ENCODE results near the gene MAPK14. TPM values are rescaled to one million over a fixed set of nuclear protein-coding genes. Genes with fewer than 3 reads are reported as not detected.

The MAPK14 gene
- total RNA-seq, 4 donors from 2014 or later, result 62.0 to 117 (median 86.2) TPM

DNA sequence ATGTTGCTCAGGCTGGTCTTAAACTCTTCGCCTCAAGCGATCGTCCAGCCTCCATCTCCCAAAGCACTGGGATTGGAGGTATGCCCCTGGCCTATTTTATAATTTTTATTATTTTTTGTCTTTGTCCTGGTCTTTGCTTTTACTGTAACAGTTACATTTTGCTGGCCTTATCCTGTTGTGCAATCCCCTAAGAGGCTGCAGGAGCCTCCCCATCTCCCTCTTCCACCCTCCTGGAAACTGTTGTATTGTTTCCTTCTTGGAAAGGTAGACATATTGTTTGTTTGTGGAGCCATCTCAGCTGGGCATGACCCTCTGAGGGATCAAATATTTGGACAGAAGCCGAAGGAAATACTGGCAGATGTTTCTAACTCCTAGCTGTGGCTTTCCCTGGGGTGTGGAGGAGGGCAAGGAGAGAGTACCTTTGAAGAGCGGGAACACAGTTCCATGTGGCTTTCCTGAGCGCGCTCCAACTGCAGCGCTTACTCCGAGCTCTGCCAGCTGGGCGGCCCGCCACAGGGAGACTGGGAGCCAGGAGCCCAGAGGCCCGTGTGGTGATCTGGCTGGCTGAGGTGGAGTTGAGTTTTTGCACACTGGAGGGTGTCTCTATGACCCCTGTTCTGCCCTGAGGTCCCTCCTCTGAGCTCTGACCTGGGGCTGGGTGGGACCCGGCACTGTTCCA, 107.6 kb downstream of the MAPK14 start:
- Histone ChIP-seq H3K4me1 (peaks cover 0 to 15% of the 10 kb centered on the region in 2 donors), H3K27me3 (peaks cover 0 to 3% of the 10 kb centered on the region in 2 donors), H3K9me3 (no peaks in the 10 kb centered on the region), H3K4me3 (no peak overlapping the region), H3K27ac (no peak overlapping the region), H3K36me3 (no peaks in the 10 kb centered on the region)
- intact Hi-C loops (cut with DNase I; ENCODE audit: low total_unique reads), result no loop called here
- no peak for DNase-seq
- TF ChIP-seq, protein P1, sequence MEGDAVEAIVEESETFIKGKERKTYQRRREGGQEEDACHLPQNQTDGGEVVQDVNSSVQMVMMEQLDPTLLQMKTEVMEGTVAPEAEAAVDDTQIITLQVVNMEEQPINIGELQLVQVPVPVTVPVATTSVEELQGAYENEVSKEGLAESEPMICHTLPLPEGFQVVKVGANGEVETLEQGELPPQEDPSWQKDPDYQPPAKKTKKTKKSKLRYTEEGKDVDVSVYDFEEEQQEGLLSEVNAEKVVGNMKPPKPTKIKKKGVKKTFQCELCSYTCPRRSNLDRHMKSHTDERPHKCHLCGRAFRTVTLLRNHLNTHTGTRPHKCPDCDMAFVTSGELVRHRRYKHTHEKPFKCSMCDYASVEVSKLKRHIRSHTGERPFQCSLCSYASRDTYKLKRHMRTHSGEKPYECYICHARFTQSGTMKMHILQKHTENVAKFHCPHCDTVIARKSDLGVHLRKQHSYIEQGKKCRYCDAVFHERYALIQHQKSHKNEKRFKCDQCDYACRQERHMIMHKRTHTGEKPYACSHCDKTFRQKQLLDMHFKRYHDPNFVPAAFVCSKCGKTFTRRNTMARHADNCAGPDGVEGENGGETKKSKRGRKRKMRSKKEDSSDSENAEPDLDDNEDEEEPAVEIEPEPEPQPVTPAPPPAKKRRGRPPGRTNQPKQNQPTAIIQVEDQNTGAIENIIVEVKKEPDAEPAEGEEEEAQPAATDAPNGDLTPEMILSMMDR (IDR thresholded peaks at IDR 0.05), result no peak
- TF ChIP-seq POLR2A (IDR thresholded peaks at IDR 0.05), result no peak

DNA sequence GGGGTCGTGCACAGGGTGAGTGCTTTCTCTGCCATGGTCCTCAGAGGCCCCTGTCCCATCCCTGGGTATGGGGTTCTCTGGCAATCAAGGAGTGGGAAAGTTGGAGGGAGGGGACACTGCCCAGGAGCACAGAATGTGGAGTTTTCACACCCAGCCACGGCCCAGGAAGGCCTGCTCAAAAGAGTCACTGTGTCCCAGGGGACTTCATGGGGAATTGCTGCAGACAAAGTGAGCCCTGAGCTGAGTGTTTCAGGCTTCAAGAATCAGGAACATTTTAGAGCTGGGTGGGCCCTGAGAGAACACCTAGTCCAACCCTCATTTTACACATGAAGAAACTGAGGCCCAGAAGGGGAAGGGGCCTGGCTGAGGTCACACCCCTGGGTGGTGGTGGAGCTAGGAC, 108.4 kb downstream of the MAPK14 start:
- H3K4me1 ChIP-seq, result peaks cover 0 to 8% of the 10 kb centered on the region in 2 donors
- no peaks in the 10 kb centered on the region for H3K36me3 ChIP-seq
- no peak overlapping the region for H3K4me3 ChIP-seq
- TF ChIP-seq, protein P1 (IDR thresholded peaks at IDR 0.05), result no peak
- no peak for TF ChIP-seq POLR2A (IDR thresholded peaks at IDR 0.05)
- H3K27ac ChIP-seq, result no peak overlapping the region
- no peaks in the 10 kb centered on the region for H3K9me3 ChIP-seq
- DNase-seq, result no peak
- H3K27me3 ChIP-seq, result no peaks in the 10 kb centered on the region
- intact Hi-C loops (cut with DNase I; ENCODE audit: low total_unique reads), result no loop called here

DNA sequence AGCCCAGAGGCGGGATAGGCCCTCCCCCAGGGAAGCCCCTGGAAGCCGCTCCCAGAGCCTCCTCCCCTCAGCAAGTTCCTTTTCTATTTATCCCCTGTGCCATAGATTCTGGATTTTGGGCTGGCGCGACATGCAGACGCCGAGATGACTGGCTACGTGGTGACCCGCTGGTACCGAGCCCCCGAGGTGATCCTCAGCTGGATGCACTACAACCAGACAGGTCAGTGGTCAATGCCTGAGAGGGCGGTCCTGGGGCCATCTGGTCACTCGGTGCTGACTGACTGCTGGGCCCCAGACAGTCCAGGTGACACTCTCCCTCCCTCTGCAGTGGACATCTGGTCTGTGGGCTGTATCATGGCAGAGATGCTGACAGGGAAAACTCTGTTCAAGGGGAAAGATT, 108.9 kb downstream of the MAPK14 start:
- no peaks in the 10 kb centered on the region for H3K36me3 ChIP-seq
- intact Hi-C loops (cut with DNase I; ENCODE audit: low total_unique reads), result no loop called here
- H3K9me3 ChIP-seq, result no peaks in the 10 kb centered on the region
- H3K4me1 ChIP-seq, result peaks cover 0 to 5% of the 10 kb centered on the region in 2 donors
- no peak for DNase-seq
- H3K4me3 ChIP-seq, result no peak overlapping the region
- H3K27ac ChIP-seq, result no peak overlapping the region
- no peak for TF ChIP-seq POLR2A (IDR thresholded peaks at IDR 0.05)
- TF ChIP-seq, protein P1 (IDR thresholded peaks at IDR 0.05), result no peak
- no peaks in the 10 kb centered on the region for H3K27me3 ChIP-seq

DNA sequence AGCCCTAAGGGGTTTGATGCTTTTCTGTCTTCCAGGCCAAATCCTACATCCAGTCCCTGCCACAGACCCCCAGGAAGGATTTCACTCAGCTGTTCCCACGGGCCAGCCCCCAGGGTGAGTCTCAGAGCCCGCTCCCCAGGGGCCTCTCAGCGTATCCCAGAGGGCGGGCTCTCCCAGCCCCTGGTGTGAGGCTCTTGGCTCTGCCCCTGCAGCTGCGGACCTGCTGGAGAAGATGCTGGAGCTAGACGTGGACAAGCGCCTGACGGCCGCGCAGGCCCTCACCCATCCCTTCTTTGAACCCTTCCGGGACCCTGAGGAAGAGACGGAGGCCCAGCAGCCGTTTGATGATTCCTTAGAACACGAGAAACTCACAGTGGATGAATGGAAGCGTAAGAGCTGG, 111.1 kb downstream of the MAPK14 start:
- Histone ChIP-seq H3K4me3 (no peak overlapping the region), H3K4me1 (no peaks in the 10 kb centered on the region), H3K27ac (no peak overlapping the region), H3K9me3 (no peaks in the 10 kb centered on the region), H3K36me3 (no peaks in the 10 kb centered on the region), H3K27me3 (no peaks in the 10 kb centered on the region)
- DNase-seq, result no peak
- intact Hi-C loops (cut with DNase I; ENCODE audit: low total_unique reads), result no loop called here
- TF ChIP-seq, protein P1 (IDR thresholded peaks at IDR 0.05), result no peak
- no peak for TF ChIP-seq POLR2A (IDR thresholded peaks at IDR 0.05)

DNA sequence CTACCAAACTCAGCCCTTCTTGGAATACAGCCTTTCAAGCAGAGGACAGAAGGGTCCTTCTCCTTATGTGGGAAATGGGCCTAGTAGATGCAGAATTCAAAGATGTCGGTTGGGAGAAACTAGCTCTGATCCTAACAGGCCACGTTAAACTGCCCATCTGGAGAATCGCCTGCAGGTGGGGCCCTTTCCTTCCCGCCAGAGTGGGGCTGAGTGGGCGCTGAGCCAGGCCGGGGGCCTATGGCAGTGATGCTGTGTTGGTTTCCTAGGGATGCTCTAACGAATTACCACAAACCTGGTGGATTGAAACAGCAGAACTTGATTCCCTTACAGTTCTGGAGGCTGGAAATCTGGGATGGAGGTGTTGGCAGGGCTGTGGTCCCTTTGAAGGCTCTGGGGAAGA, 111.8 kb downstream of the MAPK14 start:
- no peaks in the 10 kb centered on the region for H3K9me3 ChIP-seq
- no peak for DNase-seq
- no peaks in the 10 kb centered on the region for H3K27me3 ChIP-seq
- intact Hi-C loops (cut with DNase I; ENCODE audit: low total_unique reads), result no loop called here
- H3K27ac ChIP-seq, result no peak overlapping the region
- H3K36me3 ChIP-seq, result no peaks in the 10 kb centered on the region
- H3K4me3 ChIP-seq, result no peak overlapping the region
- no peaks in the 10 kb centered on the region for H3K4me1 ChIP-seq
- TF ChIP-seq, protein P1 (IDR thresholded peaks at IDR 0.05), result no peak
- TF ChIP-seq POLR2A (IDR thresholded peaks at IDR 0.05), result no peak
